Measurements from ENCODE around the gene PCSK4. TPM values are rescaled to one million over a fixed set of nuclear protein-coding genes. Genes with fewer than 3 reads are reported as not detected.

Gene PCSK4
- total RNA-seq, 2 experiments from 2014 or later, result 8.3 to 13.0 TPM

DNA sequence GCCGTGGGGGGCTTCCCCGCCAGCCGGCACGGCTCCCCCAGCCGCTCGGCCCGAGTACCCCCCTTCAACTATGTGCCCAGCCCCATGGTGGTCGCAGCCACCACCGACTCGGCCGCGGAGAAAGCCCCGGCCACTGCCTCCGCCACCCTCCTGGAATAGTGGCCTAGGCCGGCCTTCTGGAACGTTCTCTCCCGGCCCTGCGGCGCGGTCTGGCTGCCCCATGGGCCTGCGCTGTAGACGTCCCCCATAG, 20.2 kb downstream of the PCSK4 start:
- no TSS peak for BruUV-seq (replicated peaks)
- Histone ChIP-seq H4K20me1 (ENCODE audit: insufficient read depth, low read length) (peaks cover 7% of the 10 kb centered on the region; the same call in 1 of the 2 replicates), H3K4me1 (ENCODE audit: insufficient read depth, low read length, poor library complexity, severe bottlenecking) (peaks cover 16% of the 10 kb centered on the region), H3K27ac (ENCODE audit: low read depth, low read length, poor library complexity, severe bottlenecking) (no peak overlapping the region), H3K36me3 (ENCODE audit: insufficient read depth, low read length) (no peaks in the 10 kb centered on the region), H3K79me2 (ENCODE audit: insufficient read depth, low read depth, low read length) (no peaks in the 10 kb centered on the region), H2AFZ (ENCODE audit: low read length) (no peak overlapping the region), H3K9me3 (ENCODE audit: low read length) (no peaks in the 10 kb centered on the region), H3K9me2 (ENCODE audit: insufficient read depth, low read length) (no peaks in the 10 kb centered on the region), H3K4me3 (ENCODE audit: low read depth, low read length, poor library complexity, severe bottlenecking) (no peak overlapping the region), H3K4me2 (ENCODE audit: low read length) (no peak overlapping the region)
- CTCF ChIA-PET (ENCODE audit: unreplicated experiment), result no interaction called here
- DNase-seq (ENCODE audit: low spot score), result no peak
- POLR2A ChIA-PET, result no interaction called here
- TF ChIP-seq, protein P1, sequence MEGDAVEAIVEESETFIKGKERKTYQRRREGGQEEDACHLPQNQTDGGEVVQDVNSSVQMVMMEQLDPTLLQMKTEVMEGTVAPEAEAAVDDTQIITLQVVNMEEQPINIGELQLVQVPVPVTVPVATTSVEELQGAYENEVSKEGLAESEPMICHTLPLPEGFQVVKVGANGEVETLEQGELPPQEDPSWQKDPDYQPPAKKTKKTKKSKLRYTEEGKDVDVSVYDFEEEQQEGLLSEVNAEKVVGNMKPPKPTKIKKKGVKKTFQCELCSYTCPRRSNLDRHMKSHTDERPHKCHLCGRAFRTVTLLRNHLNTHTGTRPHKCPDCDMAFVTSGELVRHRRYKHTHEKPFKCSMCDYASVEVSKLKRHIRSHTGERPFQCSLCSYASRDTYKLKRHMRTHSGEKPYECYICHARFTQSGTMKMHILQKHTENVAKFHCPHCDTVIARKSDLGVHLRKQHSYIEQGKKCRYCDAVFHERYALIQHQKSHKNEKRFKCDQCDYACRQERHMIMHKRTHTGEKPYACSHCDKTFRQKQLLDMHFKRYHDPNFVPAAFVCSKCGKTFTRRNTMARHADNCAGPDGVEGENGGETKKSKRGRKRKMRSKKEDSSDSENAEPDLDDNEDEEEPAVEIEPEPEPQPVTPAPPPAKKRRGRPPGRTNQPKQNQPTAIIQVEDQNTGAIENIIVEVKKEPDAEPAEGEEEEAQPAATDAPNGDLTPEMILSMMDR (conservative IDR thresholded peaks at IDR 0.05; ENCODE audit: low read length), result no peak
- no peak for TF ChIP-seq EZH2phosphoT487 (IDR thresholded peaks at IDR 0.05; ENCODE audit: borderline replicate concordance, low read depth, low read length)
- intact Hi-C loops (cut with micrococcal nuclease; ENCODE audit: unreplicated experiment), result no loop called here

DNA sequence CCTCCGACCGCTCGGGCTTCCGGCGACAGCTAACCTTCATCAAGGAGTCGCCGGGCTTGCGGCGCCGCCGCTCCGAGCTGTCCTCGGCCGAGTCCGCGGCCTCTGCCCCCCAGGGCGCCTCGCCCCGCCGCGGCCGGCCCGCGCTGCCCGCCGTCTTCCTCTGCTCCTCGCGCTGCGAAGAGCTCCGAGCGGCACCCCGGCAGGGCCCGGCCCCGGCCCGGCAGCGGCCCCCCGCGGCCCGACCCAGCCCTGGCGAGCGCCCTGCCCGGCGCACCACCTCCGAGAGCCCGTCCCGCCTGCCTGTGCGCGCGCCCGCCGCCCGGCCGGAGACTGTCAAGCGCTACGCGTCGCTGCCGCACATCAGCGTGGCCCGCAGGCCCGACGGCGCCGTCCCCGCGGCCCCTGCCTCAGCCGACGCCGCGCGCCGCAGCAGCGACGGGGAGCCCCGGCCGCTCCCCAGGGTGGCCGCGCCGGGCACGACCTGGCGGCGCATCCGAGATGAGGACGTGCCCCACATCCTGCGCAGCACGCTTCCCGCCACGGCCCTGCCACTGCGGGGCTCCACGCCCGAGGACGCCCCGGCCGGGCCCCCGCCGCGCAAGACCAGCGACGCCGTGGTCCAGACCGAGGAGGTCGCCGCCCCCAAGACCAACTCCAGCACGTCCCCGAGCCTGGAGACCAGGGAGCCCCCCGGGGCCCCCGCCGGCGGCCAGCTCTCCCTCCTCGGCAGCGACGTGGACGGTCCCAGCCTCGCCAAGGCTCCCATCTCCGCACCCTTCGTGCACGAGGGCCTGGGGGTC, 20.7 kb downstream of the PCSK4 start:
- POLR2A ChIA-PET, result no interaction called here
- no peak for DNase-seq (ENCODE audit: low spot score)

DNA sequence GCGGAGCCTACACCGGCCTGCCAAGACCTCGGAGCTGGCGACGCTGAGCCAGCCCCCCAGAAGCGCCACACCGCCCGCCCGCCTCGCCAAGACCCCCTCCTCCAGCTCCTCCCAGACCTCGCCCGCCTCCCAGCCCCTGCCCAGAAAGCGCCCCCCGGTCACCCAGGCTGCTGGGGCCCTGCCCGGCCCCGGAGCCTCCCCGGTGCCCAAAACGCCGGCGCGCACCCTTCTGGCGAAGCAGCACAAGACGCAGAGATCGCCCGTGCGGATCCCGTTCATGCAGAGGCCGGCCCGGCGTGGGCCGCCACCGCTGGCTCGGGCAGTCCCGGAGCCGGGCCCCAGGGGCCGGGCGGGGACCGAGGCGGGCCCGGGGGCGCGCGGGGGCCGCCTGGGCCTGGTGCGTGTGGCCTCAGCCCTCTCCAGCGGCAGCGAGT, 21.3 kb downstream of the PCSK4 start:
- CTCF ChIA-PET (ENCODE audit: unreplicated experiment), result no interaction called here
- H3K4me3 ChIP-seq (ENCODE audit: low read depth, low read length, poor library complexity, severe bottlenecking), result no peak overlapping the region
- BruUV-seq (replicated peaks), result no TSS peak

More for the DNA sequence above, 20.7 kb downstream of the PCSK4 start:
- H3K79me2 ChIP-seq (ENCODE audit: insufficient read depth, low read depth, low read length), result no peaks in the 10 kb centered on the region
- no peaks in the 10 kb centered on the region for H3K9me2 ChIP-seq (ENCODE audit: insufficient read depth, low read length)
- CTCF ChIA-PET (ENCODE audit: unreplicated experiment), result no interaction called here
- peaks cover 16% of the 10 kb centered on the region for H3K4me1 ChIP-seq (ENCODE audit: insufficient read depth, low read length, poor library complexity, severe bottlenecking)
- H3K9me3 ChIP-seq (ENCODE audit: low read length), result no peaks in the 10 kb centered on the region
- no peak overlapping the region for H2AFZ ChIP-seq (ENCODE audit: low read length)
- peaks cover 7% of the 10 kb centered on the region; the same call in 1 of the 2 replicates for H4K20me1 ChIP-seq (ENCODE audit: insufficient read depth, low read length)
- H3K36me3 ChIP-seq (ENCODE audit: insufficient read depth, low read length), result no peaks in the 10 kb centered on the region
- no peak overlapping the region for H3K4me3 ChIP-seq (ENCODE audit: low read depth, low read length, poor library complexity, severe bottlenecking)
- BruUV-seq (replicated peaks), result no TSS peak
- no peak for TF ChIP-seq EZH2phosphoT487 (IDR thresholded peaks at IDR 0.05; ENCODE audit: borderline replicate concordance, low read depth, low read length)
- TF ChIP-seq, protein P1 (conservative IDR thresholded peaks at IDR 0.05; ENCODE audit: low read length), result no peak
- intact Hi-C loops (cut with micrococcal nuclease; ENCODE audit: unreplicated experiment), result no loop called here
- H3K4me2 ChIP-seq (ENCODE audit: low read length), result no peak overlapping the region
- no peak overlapping the region for H3K27ac ChIP-seq (ENCODE audit: low read depth, low read length, poor library complexity, severe bottlenecking)

More for the DNA sequence above, 21.3 kb downstream of the PCSK4 start:
- H3K9me3 ChIP-seq (ENCODE audit: low read length), result no peaks in the 10 kb centered on the region
- H2AFZ ChIP-seq (ENCODE audit: low read length), result no peak overlapping the region
- H3K79me2 ChIP-seq (ENCODE audit: insufficient read depth, low read depth, low read length), result no peaks in the 10 kb centered on the region
- H3K36me3 ChIP-seq (ENCODE audit: insufficient read depth, low read length), result no peaks in the 10 kb centered on the region
- intact Hi-C loops (cut with micrococcal nuclease; ENCODE audit: unreplicated experiment), result no loop called here
- H3K4me1 ChIP-seq (ENCODE audit: insufficient read depth, low read length, poor library complexity, severe bottlenecking), result peaks cover 16% of the 10 kb centered on the region
- POLR2A ChIA-PET, result no interaction called here
- no peak overlapping the region for H3K27ac ChIP-seq (ENCODE audit: low read depth, low read length, poor library complexity, severe bottlenecking)
- H3K4me2 ChIP-seq (ENCODE audit: low read length), result no peak overlapping the region
- H4K20me1 ChIP-seq (ENCODE audit: insufficient read depth, low read length), result peaks cover 7% of the 10 kb centered on the region; the same call in 1 of the 2 replicates
- DNase-seq (ENCODE audit: low spot score), result peak; percentile 29
- no peak for TF ChIP-seq EZH2phosphoT487 (IDR thresholded peaks at IDR 0.05; ENCODE audit: borderline replicate concordance, low read depth, low read length)
- TF ChIP-seq, protein P1 (conservative IDR thresholded peaks at IDR 0.05; ENCODE audit: low read length), result 0 out of 2 replicates have a peak, but pooled peaks have one; percentile 36
- no peaks in the 10 kb centered on the region for H3K9me2 ChIP-seq (ENCODE audit: insufficient read depth, low read length)

All from OCI-LY7 (cell line).